Activated naive CD4-positive, alpha-beta T cell treated with anti-CD3 and anti-CD28 coated beads, Interleukin-2, amount 50 U/mL, for 16 hours (primary cell): ENCODE results near the gene HLA-F.
A peak's percentile ranks its signal among the peaks of the same experiment; 100 is the strongest.

Experiments used
- DNase-seq: peaks from one replicate; pipeline ENCODE4 v3.0.0-alpha.2; 2020

The HLA-F gene

DNA sequence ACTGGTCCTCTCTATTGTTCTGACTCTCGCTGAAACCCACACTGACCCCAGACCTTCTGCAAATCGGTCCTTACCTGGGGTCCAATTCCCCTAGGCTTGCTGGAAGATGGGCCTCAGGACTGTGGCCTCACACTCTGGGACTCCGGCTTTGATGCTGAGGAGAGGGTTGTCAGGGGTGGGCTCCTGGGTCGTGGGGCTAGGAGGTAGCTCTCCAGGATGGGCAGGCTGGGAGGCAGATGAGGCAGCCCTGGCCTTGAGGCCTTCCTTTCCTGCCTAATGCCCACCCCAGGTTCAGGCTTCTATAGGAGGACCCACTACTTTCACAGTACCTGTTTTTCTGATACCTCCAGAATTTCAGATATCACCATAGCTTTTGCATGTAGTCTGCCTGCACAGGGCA lies 21.4 kb downstream of the HLA-F start:
- no peak for DNase-seq

DNA sequence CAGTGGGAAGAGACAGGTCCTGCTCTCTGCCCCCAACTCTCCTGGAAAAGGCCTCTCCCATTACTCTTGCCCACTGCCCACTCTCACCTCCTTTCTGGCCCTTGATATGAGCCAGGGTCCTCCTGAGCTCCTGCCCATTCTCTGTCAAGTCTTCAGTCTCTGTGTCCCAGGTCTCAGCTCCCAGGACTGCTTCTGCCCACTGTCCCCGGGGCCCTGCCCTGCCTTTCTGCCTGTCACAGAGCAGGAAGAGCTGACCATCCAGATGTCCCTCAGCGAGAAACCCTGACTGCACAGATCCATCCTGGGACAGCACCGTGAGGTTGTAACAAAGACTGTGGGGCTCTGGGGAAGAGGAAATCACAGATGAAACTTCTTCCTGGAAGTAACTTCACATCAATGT lies 22.2 kb downstream of the HLA-F start:
- DNase-seq: no peak

DNA sequence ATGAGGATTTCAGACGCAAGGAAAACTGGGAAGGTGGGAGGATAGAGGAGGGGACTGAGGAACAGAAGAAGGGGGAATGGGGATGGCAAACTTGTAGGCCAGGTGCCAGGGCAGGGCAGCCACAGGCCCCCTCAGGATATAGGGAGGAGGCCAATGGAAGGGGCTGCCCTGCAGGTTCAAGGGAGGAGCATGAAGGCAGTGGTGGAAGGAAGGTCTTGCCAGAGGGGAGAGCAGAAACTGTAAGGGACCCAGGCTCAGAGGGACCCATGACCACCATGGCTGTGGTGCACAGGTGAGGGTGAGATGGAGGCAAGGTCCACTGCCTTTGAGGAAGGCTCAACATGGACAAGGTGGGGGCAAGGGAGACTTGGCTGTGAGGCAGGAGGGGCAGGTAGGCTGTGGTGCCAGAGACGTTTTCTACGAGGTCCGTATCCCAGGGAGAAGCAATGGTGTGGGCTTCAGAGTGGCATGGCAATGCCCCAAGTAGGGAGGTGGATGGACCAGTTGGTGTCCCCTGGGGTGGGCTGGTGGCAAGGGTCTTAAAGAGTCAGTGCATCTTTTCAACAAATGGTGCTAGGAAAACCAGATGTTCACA lies 22.7 kb downstream of the HLA-F start:
- no peak for DNase-seq

DNA sequence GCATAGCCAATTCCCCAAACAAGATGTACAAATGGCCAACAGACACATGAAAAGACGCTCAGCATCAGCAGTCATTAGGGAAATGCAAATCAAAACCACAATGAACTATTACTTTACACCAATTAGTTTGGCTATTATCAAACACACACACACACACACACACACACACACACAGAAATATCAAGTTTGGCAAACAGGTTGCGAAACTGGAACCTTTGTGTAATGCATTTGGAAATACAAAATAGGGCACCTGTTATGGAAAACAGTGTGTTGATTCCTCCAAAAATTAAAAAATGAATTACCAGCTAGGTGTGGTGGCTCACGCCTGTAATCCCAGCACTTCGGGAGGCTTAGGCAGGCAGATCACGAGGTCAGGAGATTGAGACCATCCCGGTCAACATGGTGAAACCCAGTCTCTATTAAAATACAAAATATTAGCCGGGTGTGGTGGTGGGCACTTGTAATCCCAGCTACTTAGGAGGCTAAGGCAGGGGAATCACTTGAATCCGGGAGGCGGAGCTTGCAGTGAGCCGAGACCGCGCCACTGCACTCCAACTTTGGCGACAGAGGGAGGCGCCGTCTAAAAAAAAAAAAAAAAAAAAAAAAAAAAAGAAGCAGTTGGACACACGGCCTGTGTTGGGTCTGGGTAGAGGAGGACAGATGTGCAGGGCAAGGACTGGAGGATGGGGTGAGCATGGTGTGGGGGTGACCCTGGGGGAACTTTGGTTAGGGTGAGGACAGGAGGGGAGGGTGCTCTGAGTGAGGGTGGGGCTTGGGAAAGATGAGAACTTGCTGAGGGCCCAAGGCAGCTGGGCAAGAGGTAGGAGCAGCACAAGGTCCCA lies 23.8 kb downstream of the HLA-F start:
- DNase-seq: no peak

DNA sequence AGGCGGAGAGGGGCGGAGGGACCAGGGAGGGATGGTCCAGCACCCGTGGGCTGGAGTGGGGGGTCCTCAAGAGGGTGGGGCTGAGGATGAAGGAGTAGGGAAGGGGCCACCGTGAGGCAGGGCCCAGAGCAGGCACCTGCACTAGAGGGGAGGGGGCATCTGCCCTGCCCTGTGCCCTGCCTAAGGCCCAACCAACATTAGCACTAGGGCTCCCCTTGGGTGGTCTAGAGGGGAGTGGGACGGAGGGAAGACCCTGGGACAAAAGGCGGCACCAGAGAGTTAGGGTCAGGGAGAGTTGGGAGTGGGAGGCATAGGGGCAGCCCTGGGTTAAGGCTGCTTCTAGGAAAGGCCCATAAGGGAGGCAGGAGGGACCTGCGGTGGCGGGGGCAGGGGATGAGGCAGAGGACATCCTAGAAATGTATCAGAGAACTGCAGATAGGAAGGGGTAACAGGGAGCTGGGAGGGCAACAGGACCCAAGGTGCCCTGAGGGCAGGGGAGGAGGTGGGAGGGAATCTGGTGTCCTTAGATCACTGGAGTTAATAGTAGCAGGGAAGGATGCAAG lies 24.5 kb downstream of the HLA-F start:
- no peak for DNase-seq

DNA sequence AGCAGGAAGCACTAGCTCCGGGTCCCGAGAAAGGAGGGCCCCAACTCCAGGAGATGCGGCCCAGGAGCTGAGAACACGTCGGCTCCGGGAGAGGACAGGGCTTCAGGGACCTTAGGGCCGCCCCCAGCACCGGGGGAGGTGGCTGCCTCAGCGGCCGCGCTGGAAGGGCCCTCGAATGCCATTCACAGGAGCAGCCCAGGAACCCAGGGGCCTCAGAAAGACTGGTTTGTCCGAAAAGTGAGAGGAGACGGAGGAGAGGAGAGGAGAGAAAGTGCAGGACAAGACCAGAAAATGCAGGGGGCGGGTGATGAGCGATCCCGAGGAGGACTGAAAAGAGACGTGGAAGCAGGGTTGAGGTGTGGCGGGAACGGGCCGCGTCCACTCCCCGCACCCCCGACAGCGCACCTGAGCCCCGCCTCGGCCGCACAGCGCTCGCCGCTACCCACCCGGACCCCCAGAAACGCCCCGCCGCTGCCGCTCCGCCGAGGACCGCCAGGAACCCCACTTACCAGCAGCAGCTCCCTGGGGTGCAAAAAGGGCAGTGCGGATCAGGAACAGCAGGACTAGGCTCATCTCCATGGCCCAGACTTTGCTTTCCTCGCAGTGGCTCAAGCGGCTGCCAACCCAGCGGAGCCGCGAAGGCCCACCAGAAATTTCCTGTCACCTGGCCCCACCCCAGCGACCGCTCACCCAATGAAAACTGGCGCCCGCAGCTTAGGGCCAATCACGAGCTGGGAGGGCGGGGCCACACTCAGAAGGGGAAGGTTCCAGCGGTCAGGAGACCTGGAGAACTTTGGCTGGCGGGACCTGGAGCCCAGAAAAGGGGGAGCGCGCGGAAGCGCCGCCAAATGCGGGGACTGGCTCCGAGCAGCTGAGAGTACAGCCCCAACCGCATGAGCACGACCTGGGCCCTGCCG lies 25.4 kb downstream of the HLA-F start:
- peak; percentile 84 for DNase-seq

DNA sequence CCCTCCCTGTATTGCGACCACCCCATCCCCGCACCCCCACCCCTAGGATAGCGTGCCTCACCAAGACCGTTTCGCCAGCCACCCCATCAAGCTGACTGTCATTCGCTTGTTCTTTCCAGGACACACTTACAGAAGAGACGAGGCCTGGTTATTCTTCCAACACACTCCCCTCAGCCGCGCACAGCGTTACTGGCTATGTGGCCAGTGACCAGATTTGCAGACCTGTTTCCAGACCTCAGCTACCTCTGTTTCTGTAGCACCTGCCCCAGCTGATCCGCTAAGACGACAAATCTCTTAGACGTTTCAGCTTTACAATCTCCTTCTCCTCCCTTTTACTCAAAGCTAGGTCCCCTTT lies 26.1 kb downstream of the HLA-F start:
- no peak for DNase-seq

DNA sequence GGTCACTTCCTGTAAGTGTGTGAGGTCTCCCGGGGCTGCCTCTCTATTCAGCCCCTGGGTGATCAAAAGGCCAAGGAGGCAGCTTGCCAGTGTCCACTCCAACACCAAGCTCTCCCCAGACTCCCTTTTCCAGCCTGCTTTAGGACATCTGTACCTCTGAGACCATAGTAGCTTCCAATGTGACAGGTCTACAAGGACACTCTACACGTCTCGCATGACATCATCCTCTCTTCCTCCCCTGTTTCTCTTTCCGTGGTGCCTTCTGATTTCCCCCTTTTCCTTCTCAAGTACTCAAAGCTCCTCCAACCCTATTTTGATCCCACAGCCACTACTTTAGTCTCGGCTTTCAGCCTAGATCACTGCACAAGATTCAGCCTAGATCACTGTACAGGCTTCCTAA lies 26.4 kb downstream of the HLA-F start:
- DNase-seq: no peak

DNA sequence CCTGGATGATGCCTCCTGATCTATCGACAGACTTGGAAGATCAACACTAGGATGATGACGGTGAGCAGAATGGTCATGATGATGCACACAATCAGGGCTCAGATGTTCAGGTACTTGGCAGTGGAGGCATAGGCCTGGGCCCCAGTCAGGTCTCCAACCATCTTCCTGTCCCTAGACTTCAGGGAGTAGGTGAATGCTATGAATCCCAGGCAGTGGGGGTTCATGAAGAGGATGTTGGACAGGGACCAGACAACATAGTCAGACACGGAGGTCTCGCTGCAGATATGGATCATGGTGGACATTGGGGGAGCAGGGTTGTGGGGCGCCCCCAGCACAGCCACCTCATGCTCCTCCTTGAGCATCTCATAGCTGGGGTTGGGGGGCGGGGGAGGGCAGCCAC lies 27.5 kb downstream of the HLA-F start:
- no peak for DNase-seq

DNA sequence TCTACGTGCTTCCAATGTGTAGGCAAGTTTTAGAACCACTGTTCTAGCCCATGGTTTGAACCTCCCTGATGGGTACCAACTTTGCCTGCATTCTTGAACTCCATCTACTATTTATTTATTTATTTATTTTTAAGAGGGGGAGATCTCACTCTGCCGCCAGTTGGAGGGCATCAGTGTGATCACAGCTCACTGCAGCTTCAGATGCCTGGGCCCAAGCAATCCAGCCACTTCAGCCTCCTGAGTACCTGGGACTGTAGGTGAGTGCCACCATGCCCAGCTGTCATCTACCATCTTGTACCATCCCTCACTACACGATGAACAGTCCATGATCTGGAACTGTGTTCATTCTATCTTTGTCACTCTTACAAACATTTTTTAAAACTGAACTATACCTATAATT lies 28.2 kb downstream of the HLA-F start:
- no peak for DNase-seq

DNA sequence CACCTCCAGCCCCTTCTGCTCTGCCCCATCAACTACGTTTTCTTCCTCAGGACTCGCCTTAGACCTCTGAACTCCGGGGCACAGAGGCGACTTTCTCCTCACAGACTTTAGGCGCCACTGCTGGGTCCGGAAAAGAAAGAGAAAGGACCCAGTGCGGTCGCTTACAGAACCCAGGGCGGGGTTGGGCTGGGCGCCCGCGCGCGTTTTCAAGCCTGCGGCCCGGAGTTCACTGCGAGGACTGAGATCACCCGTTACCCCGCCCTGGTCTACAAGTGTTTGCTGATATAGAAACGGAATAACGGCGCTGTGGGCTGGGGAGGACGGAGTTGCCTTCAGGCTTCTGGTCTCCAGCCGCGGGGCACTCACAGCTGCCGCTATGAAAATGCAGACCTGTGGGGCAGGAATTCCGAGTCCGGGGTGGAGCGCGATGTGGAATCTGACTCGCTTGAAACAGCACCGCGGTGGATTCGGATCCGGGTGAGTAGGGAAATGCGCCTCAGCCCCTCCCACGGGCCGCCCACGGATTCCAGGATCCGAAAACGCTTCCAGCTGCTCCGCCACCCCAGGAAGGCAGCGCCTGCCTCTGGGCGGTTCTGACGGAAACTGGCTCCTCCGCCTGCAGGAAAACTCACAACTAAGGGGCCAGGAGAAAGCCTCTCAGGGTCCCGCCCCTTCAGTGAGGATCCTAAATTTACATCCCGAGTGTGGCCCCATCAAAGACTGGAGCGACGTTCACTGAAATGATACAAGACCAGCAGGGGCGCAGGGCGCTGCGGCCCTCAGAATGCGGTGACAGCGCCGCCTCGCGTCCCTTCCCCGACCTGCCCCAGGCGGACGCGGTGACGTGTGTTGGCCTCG lies 29.4 kb downstream of the HLA-F start:
- peak; percentile 85 for DNase-seq

DNA sequence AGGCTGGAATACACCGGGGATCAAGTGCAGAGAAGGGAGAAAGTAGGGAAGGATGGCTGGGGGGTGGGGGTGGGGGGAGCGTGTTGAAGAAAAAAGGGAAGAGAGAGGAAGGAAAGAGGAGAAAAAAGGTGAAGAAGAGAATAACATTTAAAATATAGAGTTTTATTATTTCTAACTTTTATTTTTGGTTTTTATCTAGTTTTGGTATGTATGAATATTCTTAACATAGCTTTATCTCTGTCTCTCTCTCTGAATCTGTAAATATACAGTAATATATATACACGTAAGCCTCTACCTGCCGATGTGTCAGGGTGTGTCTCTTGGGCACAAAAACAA lies 30.0 kb downstream of the HLA-F start:
- DNase-seq: no peak

DNA sequence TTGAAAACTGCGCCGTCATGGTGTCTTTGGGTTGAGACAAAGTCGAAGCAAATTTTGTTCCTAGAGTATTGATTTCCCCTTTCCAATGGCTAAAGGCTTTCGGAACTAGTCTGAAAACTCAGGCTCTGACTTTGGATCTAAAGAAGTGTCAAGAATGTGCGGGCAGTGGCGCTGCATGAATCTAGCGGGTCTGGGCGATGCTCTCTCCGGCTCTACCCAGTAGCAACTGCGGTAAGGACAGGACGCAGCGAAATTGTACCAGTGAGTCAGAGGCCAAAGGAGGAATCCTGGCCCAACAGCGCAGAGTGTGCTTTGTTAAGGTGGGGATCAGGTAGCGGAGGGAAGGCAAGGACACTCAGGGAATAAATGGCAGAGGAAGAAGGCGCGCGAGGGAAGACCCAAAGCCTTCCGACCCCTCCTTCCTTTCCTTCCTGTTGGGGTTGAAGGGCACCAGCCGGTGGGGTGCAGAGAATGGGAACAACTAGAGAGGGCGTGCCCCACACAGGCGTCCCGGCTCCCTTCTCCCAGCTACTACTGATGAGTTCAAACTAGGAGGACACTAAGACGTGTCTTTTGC lies 32.1 kb downstream of the HLA-F start:
- DNase-seq: no peak

DNA sequence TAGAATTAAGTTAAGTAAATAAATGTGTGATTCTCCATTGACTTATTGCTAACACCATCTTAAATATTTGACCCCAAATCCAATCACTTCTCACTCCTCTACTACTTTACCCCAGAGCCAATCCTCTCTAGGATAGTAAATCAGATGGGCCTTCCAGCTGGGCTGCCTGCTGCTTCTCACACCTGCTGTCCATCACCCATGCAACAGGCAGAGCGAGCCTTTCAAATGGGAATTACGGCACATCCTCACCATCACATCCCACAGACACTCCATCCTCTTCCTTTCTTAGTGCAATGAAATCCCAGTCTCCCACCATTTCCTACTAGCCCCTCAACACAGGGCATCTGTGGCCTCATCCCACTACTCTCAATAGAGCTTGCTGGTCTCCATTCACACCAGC lies 34.0 kb downstream of the HLA-F start:
- DNase-seq: no peak

DNA sequence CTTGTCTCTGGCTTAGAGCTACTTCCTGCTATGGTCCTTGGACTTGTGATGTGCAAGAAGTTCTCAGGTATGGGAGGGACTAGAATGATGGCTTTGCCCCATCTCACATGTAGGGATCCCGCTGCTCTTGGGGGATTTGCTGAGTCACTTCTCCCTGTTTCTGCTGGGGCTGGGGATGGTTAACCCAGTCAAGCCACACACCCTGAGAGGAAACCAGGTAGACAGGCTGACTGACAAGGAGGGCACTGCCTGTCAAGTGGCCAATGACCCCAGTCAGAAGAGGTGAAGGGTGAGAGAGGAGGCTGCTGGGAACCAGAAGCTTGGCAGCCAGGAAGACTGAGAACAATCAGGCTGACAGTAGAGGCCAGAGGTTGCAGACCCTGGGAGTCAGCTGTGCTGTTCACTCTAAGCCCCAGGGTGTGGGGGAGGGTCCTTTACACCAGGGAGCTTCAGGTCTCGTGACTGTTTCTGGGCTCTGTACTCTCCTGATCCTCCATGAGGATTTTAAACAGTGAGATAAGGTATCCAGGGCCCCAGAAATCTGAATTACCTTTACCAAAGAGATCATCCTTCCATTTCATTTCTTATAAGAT lies 34.6 kb downstream of the HLA-F start:
- DNase-seq: no peak

DNA sequence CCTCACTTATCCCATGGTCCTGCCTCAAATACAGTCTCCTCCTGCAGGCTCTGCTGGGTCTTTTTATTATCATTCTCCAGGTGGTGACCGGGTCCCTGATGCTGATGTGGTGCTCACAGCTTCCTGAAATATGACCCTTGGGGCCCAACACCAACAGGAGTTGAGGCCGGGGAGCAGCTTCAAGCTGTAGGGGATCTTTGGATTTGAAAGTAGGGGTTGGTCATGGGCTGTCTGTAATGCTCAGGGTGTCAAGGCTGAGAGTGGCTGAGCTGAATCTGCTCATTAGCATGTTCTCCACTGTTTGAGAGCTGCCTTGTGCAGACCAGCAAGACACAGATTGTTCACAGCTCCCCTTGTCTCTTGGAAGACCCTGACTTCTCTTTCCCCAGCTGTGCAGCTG lies 35.5 kb downstream of the HLA-F start:
- no peak for DNase-seq

DNA sequence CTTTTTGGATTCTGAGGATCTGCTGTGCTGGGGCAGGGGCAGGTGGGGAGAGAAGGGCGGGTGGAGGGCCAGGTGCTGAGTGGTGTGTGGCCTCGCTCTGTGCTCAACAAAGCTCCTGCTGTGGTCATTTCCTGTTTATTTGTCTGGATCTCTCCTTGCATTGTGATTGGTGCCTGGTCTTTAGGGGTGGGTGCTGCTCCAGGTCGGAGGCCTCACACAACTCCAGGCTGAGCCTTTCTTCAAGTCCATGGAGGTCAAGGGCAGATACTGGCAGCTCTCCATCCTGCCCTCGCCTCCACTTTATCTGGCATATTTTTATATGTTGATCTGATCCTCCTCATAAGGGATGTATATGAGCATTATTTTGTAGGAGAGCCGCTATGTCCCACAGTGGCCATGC lies 36.2 kb downstream of the HLA-F start:
- no peak for DNase-seq

DNA sequence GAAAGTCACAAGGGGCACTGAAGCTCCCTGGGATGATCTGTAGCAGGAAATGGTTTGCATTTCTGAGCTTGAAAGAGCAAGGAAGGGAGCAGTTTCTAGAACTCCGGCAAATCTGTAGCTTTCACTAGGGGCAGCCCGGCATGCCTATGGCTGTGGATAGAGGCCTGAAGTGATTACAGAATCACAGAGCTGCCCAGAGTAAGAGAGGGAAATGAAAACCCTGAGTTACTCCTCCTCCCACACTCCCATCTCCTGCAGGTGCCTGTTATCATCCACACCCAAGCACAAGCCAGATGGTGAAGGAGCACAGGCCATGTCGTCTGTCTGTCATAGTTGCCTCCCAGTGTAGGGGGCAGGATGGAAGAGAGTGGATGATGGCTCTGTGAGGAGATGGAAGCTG lies 37.1 kb downstream of the HLA-F start:
- no peak for DNase-seq

DNA sequence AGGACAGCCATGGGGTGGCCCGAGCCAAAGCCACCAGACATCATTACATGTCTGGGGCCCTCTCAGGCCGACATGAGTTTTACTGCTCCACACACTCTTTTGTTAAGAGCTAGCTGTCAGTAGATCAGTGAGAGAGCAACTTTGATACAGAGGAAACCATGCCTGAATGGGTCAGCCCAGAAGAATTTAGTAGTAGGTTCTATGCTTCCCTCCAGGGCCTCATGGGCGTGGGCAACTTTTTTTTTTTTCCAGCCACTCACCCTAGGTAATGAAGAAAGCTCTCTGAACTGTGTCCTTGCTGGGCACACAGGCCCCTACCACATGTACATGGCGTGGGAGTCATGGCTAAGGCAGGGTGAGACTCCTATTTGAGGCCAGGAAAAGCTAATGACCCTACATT lies 38.8 kb downstream of the HLA-F start:
- DNase-seq: no peak

DNA sequence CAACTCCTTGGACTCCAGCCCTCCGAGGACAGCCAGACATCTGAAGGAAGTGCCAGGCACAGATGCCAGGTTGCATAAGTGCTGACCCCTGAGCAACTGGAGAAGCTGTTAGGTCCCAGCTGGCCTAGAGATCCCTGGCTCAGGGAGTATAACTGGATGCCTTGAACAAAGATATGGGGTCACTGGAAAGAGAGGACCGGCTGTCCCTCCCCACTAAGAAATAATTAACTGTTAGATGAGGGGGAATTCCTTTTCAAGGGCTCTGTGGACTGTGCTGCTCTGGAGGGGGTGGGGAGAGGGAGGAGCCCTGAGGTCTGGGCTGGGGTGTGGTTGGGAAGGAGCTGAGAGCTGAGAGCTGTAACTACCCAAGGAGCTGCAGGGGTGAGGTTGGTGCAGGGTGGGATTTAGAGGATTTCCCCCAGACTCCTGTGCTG lies 39.6 kb downstream of the HLA-F start:
- DNase-seq: no peak

DNA sequence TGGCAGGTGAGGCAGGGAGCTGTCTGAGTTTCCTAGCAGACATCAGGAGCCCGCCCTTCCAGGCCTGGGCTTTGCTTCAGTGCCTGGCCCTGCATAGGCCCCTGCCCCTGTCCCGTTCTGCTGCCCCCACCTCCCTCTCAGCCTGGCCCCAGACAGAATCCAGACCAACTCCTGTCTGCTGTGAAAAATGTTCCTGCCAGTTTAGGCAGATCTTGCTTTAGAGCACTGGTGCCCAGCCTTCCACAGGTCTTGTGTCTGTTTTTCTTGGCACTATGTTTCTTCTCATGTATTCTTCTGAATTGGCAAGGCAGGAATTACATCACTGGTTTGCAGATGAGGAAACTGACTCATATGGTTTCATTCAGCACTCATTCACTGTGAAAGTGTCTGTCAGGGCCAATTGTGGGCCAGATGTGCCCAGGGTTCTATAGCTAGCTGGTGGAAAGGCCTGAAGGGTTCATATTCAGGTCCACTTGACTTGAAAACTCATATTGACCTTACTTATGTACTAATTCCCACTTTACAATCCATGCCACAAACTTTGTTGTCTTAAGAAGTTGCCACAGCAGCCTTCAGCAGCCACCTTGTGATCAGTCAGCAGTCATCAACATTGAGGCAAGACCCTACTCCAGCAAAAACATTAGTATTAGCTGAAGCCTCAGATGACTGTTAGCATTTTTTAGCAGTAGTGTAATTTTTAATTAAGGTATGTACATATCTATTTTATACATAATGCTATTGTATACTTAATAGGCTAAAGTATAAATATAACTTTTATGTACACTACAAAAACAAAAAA lies 40.5 kb downstream of the HLA-F start:
- DNase-seq: no peak
